ENCODE results near the gene ANAPC2. TPM values are rescaled to one million over a fixed set of nuclear protein-coding genes. Genes with fewer than 3 reads are reported as not detected.

The ANAPC2 gene
- total RNA-seq, 1 experiment from 2014 or later, result 46.0 TPM

Small RNAs within 50 kb of the gene (microRNA-seq; reads per million reads assigned to microRNA genes)
- gene MIR3621 (ENCODE audit: unreplicated experiment), result not detected

Other genes with a start within 250 kb of the ANAPC2 start
- 72.6 TPM for gene FBXW5, start 243.8 kb downstream of the ANAPC2 start, total RNA-seq (2021; ENCODE audit: unreplicated experiment)
- 2.9 TPM for gene C8G, start 243.3 kb downstream of the ANAPC2 start, total RNA-seq (2021; ENCODE audit: unreplicated experiment)
- 2.5 TPM for gene LCN12, start 236.3 kb downstream of the ANAPC2 start, total RNA-seq (2021; ENCODE audit: unreplicated experiment)
- gene PTGDS, start 211.1 kb downstream of the ANAPC2 start, total RNA-seq (2021; ENCODE audit: unreplicated experiment), result 13.7 TPM
- gene LCNL1, start 205.6 kb downstream of the ANAPC2 start, total RNA-seq (2021; ENCODE audit: unreplicated experiment), result 0.82 TPM
- gene PAXX, start 196.1 kb downstream of the ANAPC2 start, total RNA-seq (2021; ENCODE audit: unreplicated experiment), result 64.0 TPM
- 6.2 TPM for gene CLIC3, start 192.0 kb downstream of the ANAPC2 start, total RNA-seq (2021; ENCODE audit: unreplicated experiment)
- 27.0 TPM for gene ABCA2, start 160.3 kb downstream of the ANAPC2 start, total RNA-seq (2021; ENCODE audit: unreplicated experiment)
- not detected for gene FUT7, start 156.5 kb downstream of the ANAPC2 start, total RNA-seq (2021; ENCODE audit: unreplicated experiment)
- gene NPDC1, start 142.4 kb downstream of the ANAPC2 start, total RNA-seq (2021; ENCODE audit: unreplicated experiment), result 43.5 TPM
- 2.8 TPM for gene ENTPD2, start 134.5 kb downstream of the ANAPC2 start, total RNA-seq (2021; ENCODE audit: unreplicated experiment)
- gene SAPCD2, start 118.0 kb downstream of the ANAPC2 start, total RNA-seq (2021; ENCODE audit: unreplicated experiment), result 18.4 TPM
- 23.1 TPM for gene UAP1L1, start 111.0 kb downstream of the ANAPC2 start, total RNA-seq (2021; ENCODE audit: unreplicated experiment)
- gene MAN1B1, start 101.6 kb downstream of the ANAPC2 start, total RNA-seq (2021; ENCODE audit: unreplicated experiment), result 57.2 TPM
- gene DPP7, start 73.8 kb downstream of the ANAPC2 start, total RNA-seq (2021; ENCODE audit: unreplicated experiment), result 236 TPM
- 4.9 TPM for gene GRIN1, start 49.4 kb downstream of the ANAPC2 start, total RNA-seq (2021; ENCODE audit: unreplicated experiment)
- 0.69 TPM for gene LRRC26, start 18.5 kb downstream of the ANAPC2 start, total RNA-seq (2021; ENCODE audit: unreplicated experiment)
- gene TMEM210, start 16.5 kb downstream of the ANAPC2 start, total RNA-seq (2021; ENCODE audit: unreplicated experiment), result not detected
- 86.9 TPM for gene SSNA1, start 116 bp upstream of the ANAPC2 start, total RNA-seq (2021; ENCODE audit: unreplicated experiment)
- 21.7 TPM for gene TPRN, start 12.2 kb upstream of the ANAPC2 start, total RNA-seq (2021; ENCODE audit: unreplicated experiment)
- gene TMEM203, start 17.1 kb upstream of the ANAPC2 start, total RNA-seq (2021; ENCODE audit: unreplicated experiment), result 25.4 TPM
- gene NDOR1, start 17.1 kb upstream of the ANAPC2 start, total RNA-seq (2021; ENCODE audit: unreplicated experiment), result 15.6 TPM
- gene RNF208, start 33.7 kb upstream of the ANAPC2 start, total RNA-seq (2021; ENCODE audit: unreplicated experiment), result 11.5 TPM
- 0.67 TPM for gene CYSRT1, start 36.6 kb upstream of the ANAPC2 start, total RNA-seq (2021; ENCODE audit: unreplicated experiment)
- gene RNF224, start 38.9 kb upstream of the ANAPC2 start, total RNA-seq (2021; ENCODE audit: unreplicated experiment), result 0.15 TPM
- gene SLC34A3, start 42.3 kb upstream of the ANAPC2 start, total RNA-seq (2021; ENCODE audit: unreplicated experiment), result not detected
- 265 TPM for gene TUBB4B, start 52.7 kb upstream of the ANAPC2 start, total RNA-seq (2021; ENCODE audit: unreplicated experiment)
- gene STPG3, start 62.7 kb upstream of the ANAPC2 start, total RNA-seq (2021; ENCODE audit: unreplicated experiment), result 0.26 TPM
- 62.4 TPM for gene NELFB, start 66.8 kb upstream of the ANAPC2 start, total RNA-seq (2021; ENCODE audit: unreplicated experiment)
- gene TOR4A, start 89.2 kb upstream of the ANAPC2 start, total RNA-seq (2021; ENCODE audit: unreplicated experiment), result 37.1 TPM
- gene NRARP, start 113.7 kb upstream of the ANAPC2 start, total RNA-seq (2021; ENCODE audit: unreplicated experiment), result 16.9 TPM
- 9.2 TPM for gene EXD3, start 234.6 kb upstream of the ANAPC2 start, total RNA-seq (2021; ENCODE audit: unreplicated experiment)
- gene NOXA1, start 234.8 kb upstream of the ANAPC2 start, total RNA-seq (2021; ENCODE audit: unreplicated experiment), result 3.7 TPM

Measured in Panc1 (cell line).